ENCODE data around the gene IQCM.

IQCM gene

DNA sequence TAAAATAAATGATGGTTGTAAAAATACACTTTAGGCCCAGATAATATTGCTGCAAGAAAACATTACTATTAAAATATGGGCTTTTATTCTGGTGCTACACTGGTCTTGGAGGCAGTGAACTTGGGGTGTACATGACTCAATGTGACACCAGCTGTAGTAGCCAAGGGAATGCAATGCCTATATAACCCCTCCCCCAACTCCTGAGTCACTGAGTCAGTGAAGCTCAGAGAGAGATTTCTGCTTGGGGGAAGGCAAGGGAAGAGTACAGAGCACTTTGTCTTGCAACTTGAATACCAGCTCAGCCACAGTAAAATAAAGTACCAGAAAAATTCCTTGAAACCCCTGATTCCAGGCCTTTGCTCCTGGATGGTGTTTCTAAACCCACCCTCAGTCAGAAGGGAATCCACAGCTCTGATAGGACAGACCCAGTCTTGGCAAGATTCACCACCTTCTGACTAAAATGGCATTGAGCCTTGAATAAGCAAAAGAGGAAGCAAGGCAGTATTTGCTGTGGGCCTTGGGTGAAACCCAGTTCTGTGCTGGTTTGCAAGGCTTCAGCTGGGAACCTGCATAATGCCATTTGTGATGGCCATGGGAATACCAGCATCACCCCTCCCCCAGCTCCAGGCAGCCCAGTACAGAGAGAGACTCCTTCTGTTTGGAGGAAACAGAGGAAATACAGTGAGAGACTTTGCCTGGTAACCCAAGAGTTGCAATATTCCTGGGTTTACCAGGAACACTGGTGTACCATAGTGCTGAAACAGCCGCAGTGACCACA is 209.9 kb downstream of the IQCM start:
- Mint-ChIP-seq H3K4me3 (no peak overlapping the region), H3K4me1 (ENCODE audit: low read depth) (no peaks in the 10 kb centered on the region), H3K27ac (no peak overlapping the region), H3K36me3 (no peaks in the 10 kb centered on the region), H3K27me3 (no peaks in the 10 kb centered on the region), H3K9me3 (ENCODE audit: low read depth) (peaks cover 4% of the 10 kb centered on the region)

DNA sequence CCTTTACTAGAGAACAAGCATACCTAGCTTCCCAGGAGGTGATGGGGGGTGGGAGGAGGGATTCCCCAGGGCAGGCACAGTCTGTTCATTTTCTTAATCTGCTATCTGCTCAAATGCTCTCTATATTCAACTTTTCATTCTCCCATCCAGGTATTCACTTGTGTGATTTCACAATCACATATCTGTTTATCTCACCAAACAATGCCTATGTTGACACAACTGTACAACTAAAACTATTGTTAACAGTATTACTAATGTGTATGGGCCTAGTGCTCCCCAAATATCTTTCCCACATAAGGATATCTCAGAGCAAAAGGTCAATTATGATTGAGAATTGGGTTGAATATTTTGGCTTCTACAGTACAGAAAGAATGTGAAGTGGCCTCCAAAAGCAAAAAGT is 210.8 kb downstream of the IQCM start:
- Mint-ChIP-seq H3K27ac (no peak overlapping the region), H3K4me1 (ENCODE audit: low read depth) (no peaks in the 10 kb centered on the region), H3K36me3 (no peaks in the 10 kb centered on the region), H3K27me3 (no peaks in the 10 kb centered on the region), H3K9me3 (ENCODE audit: low read depth) (peaks cover 4% of the 10 kb centered on the region), H3K4me3 (no peak overlapping the region)

- H3K27ac Mint-ChIP-seq = no peak overlapping the region
- H3K9me3 Mint-ChIP-seq (ENCODE audit: low read depth) = no peaks in the 10 kb centered on the region
- no peaks in the 10 kb centered on the region for H3K36me3 Mint-ChIP-seq
- H3K4me3 Mint-ChIP-seq = no peak overlapping the region
- H3K27me3 Mint-ChIP-seq = no peaks in the 10 kb centered on the region
- H3K4me1 Mint-ChIP-seq (ENCODE audit: low read depth) = no peaks in the 10 kb centered on the region
Observed at GRCh38 chr4:149595500-149595899, 220.1 kb downstream of the IQCM start.

DNA sequence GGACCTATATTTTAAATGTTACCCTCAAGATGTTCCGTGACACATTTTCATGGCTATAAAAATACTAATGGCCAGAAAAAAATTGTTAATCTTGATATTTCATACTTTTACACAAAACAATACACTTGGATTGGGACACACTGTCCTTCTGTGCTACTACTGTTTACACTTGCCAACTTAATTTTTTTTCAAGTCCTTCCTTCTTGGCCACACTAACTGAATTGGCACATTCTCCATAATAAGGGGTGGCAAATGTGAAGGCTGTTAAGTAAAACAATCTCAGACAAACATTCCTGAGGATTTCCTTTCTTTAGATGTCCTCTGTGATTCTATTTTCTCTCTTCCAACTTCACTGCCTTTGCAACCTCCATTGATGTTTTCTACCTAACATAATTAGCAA is 225.8 kb downstream of the IQCM start:
- Mint-ChIP-seq H3K27ac (no peak overlapping the region), H3K9me3 (ENCODE audit: low read depth) (peaks cover 10% of the 10 kb centered on the region), H3K27me3 (no peaks in the 10 kb centered on the region), H3K4me1 (ENCODE audit: low read depth) (no peaks in the 10 kb centered on the region), H3K4me3 (no peak overlapping the region), H3K36me3 (no peaks in the 10 kb centered on the region)

DNA sequence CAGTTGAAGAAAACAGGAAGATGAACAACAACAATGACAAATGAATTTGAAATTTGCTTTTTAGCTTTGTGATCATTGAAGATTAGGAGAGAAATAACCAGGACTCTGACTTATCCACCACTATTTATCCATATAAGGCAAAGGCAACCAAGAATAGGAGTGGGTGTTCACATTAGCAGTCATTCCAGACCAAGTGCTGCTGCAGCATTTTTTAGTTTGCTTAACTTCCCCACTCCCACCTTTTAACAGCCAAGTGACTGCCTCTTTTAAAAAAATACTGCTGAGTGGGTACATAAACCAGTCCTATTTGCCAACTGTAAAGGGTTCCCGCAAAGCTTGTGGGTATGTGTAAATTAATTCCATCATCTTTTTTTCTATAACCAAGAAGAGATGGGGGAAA is 230.9 kb downstream of the IQCM start:
- Mint-ChIP-seq H3K27me3 (no peaks in the 10 kb centered on the region), H3K4me1 (ENCODE audit: low read depth) (no peaks in the 10 kb centered on the region), H3K27ac (no peak overlapping the region), H3K9me3 (ENCODE audit: low read depth) (peaks cover 10% of the 10 kb centered on the region), H3K4me3 (no peak overlapping the region), H3K36me3 (no peaks in the 10 kb centered on the region)

DNA sequence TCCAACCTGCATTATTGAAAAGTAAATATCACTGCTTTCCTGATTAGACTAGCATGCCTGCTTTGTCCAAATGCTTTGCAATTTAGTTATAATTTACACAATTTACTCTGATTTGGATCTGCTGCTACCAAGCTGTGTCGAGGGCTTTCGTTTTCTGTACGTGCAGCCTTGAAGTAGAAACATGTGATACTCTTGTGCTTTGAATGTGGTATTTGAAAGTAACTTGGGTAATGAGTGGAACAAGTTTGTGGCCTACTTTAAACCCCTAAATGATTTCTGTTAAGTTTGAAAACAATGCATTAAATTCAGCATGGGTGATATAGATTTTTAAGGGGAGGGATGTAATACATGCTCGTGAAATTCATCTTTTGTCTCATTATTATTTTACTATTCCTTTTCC is 240.7 kb downstream of the IQCM start:
- Mint-ChIP-seq H3K4me1 (ENCODE audit: low read depth) (no peaks in the 10 kb centered on the region), H3K4me3 (no peak overlapping the region), H3K36me3 (no peaks in the 10 kb centered on the region), H3K9me3 (ENCODE audit: low read depth) (no peaks in the 10 kb centered on the region), H3K27me3 (no peaks in the 10 kb centered on the region), H3K27ac (no peak overlapping the region)

GRCh38 chr4:149572716-149573115 is 242.9 kb downstream of the IQCM start:
- no peaks in the 10 kb centered on the region for H3K27me3 Mint-ChIP-seq
- H3K4me3 Mint-ChIP-seq = no peak overlapping the region
- H3K36me3 Mint-ChIP-seq = no peaks in the 10 kb centered on the region
- no peaks in the 10 kb centered on the region for H3K9me3 Mint-ChIP-seq (ENCODE audit: low read depth)
- no peak overlapping the region for H3K27ac Mint-ChIP-seq
- H3K4me1 Mint-ChIP-seq (ENCODE audit: low read depth) = no peaks in the 10 kb centered on the region

DNA sequence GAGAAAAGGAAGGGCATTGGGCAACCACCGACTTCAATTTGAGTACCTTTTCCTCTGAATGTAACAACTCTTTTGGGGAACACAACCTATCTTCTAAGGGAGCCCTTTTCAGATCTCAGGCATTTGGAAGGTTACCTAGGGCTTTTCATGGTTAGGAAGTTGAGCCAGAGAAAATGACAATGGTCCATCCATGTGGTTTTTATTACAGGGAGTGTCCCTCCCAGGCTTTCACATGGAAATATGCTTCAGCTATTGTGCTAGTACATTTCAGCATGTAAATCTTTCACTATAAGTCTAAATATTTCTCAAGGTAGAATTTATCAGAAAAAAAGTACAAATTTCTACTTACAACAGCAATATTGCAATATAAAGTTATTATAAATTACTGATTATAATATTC is 259.8 kb downstream of the IQCM start:
- Mint-ChIP-seq H3K36me3 (no peaks in the 10 kb centered on the region), H3K4me1 (ENCODE audit: low read depth) (no peaks in the 10 kb centered on the region), H3K27ac (no peak overlapping the region), H3K9me3 (ENCODE audit: low read depth) (peaks cover 15% of the 10 kb centered on the region), H3K27me3 (no peaks in the 10 kb centered on the region), H3K4me3 (no peak overlapping the region)

- H3K4me1 Mint-ChIP-seq (ENCODE audit: low read depth) = no peaks in the 10 kb centered on the region
- peaks cover 15% of the 10 kb centered on the region for H3K9me3 Mint-ChIP-seq (ENCODE audit: low read depth)
- no peaks in the 10 kb centered on the region for H3K27me3 Mint-ChIP-seq
- H3K27ac Mint-ChIP-seq = no peak overlapping the region
- no peaks in the 10 kb centered on the region for H3K36me3 Mint-ChIP-seq
- no peak overlapping the region for H3K4me3 Mint-ChIP-seq
Observed at GRCh38 chr4:149555146-149555545, 260.5 kb downstream of the IQCM start.

DNA sequence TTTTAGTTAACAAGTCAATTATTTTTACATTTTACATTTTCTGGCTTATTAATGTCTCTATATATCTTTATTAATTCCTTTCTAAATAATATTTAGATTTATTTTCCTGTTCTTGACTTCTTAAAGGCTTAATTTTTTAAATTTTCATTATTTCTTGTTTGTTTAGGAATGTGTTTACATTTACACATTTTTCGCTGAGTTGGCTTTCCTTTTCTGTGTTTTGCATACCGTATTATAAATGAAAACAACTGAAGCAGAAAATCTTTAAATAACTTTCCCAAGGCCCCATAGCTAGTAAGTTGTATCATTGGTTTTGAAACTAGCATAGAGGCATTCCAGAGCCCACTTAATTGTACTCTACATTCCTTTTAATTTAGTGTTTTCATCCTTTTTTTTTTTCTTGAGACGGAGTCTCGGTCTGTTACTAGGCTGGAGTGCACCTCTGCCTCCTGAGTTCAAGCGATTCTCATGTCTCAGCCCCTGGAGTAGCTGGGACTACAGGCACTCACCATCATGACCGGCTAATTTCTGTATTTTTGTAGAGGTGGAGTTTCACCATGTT is 261.6 kb downstream of the IQCM start:
- Mint-ChIP-seq H3K36me3 (no peaks in the 10 kb centered on the region), H3K4me3 (no peak overlapping the region), H3K27me3 (no peaks in the 10 kb centered on the region)

DNA sequence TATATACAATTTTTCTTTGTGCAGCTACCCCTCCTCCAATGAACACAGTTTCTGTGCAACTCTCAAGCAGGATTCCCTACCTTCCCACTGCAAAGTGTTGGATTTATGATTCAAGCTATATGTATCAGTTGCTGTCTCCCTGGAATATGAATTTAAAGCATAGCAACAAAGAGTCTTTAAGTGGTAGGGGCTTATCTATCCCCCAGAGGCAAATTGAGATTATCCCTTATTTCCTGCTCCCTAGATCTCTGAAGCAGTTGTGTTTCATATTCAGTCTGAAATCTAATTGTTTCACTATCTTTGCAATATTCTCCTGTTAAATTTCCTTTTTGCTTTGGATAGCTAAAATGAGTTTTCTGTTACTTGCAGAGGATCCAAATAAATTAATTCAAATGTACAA is 263.0 kb downstream of the IQCM start:
- H3K4me3 Mint-ChIP-seq = no peak overlapping the region
- H3K27ac Mint-ChIP-seq = no peak overlapping the region
- H3K36me3 Mint-ChIP-seq = no peaks in the 10 kb centered on the region
- H3K9me3 Mint-ChIP-seq (ENCODE audit: low read depth) = peaks cover 14% of the 10 kb centered on the region
- no peaks in the 10 kb centered on the region for H3K4me1 Mint-ChIP-seq (ENCODE audit: low read depth)
- H3K27me3 Mint-ChIP-seq = no peaks in the 10 kb centered on the region

More for the DNA sequence above, 261.6 kb downstream of the IQCM start:
- H3K4me1 Mint-ChIP-seq (ENCODE audit: low read depth) = no peaks in the 10 kb centered on the region
- H3K9me3 Mint-ChIP-seq (ENCODE audit: low read depth) = peaks cover 15% of the 10 kb centered on the region
- no peak overlapping the region for H3K27ac Mint-ChIP-seq

DNA sequence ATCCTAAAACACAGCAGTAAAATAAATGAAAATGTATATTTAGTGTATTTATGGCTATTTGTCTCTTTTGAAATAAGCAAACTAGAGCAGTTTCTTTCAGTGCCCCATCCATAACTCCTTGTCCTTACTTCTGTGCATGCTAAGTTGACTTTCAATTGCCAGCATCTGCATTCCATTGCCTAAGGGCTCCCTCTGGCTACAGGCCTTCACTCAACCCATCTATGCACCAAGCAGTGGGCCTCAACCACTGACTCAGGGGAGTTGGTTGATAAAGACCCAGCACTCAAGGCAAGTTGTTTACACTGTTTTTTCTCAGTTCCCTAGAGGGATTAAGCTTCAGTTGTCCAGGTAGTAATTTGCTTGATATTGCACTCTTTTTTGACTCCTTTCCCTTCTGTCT is 265.7 kb downstream of the IQCM start:
- Mint-ChIP-seq H3K4me3 (no peak overlapping the region), H3K4me1 (ENCODE audit: low read depth) (no peaks in the 10 kb centered on the region), H3K27me3 (no peaks in the 10 kb centered on the region), H3K27ac (no peak overlapping the region), H3K9me3 (ENCODE audit: low read depth) (peaks cover 11% of the 10 kb centered on the region), H3K36me3 (no peaks in the 10 kb centered on the region)

DNA sequence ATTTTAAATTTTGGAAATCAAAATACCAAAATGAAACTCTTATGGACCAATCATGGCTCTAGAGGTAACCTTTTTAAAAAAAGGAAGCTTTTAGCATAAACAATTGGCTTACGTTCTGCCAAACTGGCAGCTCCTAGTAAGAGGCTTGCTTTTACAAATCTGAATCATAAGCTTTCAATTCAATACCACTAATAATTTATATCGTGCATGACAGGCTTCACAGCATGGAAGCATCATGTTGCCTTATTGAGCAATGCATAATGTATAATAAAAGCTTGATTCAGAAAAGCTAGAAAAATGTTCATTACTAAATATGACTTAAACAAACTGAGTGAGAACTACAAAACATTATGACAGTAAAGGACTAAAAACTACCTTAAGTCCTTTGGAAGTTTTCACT is 280.9 kb downstream of the IQCM start:
- no peak overlapping the region for H3K27ac Mint-ChIP-seq
- H3K36me3 Mint-ChIP-seq = no peaks in the 10 kb centered on the region
- H3K4me3 Mint-ChIP-seq = no peak overlapping the region
- H3K27me3 Mint-ChIP-seq = no peaks in the 10 kb centered on the region
- H3K9me3 Mint-ChIP-seq (ENCODE audit: low read depth) = peaks cover 18% of the 10 kb centered on the region
- no peaks in the 10 kb centered on the region for H3K4me1 Mint-ChIP-seq (ENCODE audit: low read depth)

DNA sequence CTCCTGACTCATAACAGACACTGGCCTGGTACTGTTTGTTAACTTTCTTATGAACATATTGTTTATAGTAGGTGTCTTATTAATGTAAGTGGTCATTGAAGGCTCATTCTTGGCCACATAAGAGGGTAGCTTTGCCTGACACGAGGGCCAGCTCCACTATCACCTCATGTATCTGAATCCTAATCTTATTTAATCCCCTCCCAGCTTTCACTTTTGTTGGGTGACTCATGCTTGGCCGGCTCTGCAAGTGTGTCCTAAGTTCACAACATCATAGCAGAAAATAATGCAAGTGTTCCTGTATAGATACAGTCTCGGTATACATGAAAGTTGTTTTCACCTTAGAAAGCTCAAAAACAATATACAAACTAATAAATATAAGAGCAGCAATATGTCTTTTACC is 283.8 kb downstream of the IQCM start:
- Mint-ChIP-seq H3K4me3 (no peak overlapping the region), H3K9me3 (ENCODE audit: low read depth) (peaks cover 11% of the 10 kb centered on the region), H3K27me3 (no peaks in the 10 kb centered on the region), H3K4me1 (ENCODE audit: low read depth) (no peaks in the 10 kb centered on the region), H3K27ac (no peak overlapping the region), H3K36me3 (no peaks in the 10 kb centered on the region)

- H3K9me3 Mint-ChIP-seq (ENCODE audit: low read depth) = peaks cover 9% of the 10 kb centered on the region
- no peak overlapping the region for H3K4me3 Mint-ChIP-seq
- no peaks in the 10 kb centered on the region for H3K27me3 Mint-ChIP-seq
- no peaks in the 10 kb centered on the region for H3K4me1 Mint-ChIP-seq (ENCODE audit: low read depth)
- no peaks in the 10 kb centered on the region for H3K36me3 Mint-ChIP-seq
- H3K27ac Mint-ChIP-seq = no peak overlapping the region
Observed at GRCh38 chr4:149523039-149523438, 292.6 kb downstream of the IQCM start.

Measured in activated naive CD8-positive, alpha-beta T cell (primary cell).